H9 (cell line): ENCODE results near the gene ZC3H10. TPM values are rescaled to one million over a fixed set of nuclear protein-coding genes. Genes with fewer than 3 reads are reported as not detected.
A peak's percentile ranks its signal among the peaks of the same experiment; 100 is the strongest.

Experiments used
- DNase-seq: peaks from one replicate; pipeline ENCODE4 v3.0.0-alpha.2; 2017
- H2AFZ ChIP-seq: one replicate; pipeline ENCODE4 v1.6.1; 2013; ENCODE audit warnings: mild to moderate bottlenecking, low read length, control low read depth, moderate library complexity
- H2AK5ac ChIP-seq: 2 replicates; pipeline ENCODE4 v1.6.1; 2013; ENCODE audit warnings: low read length, control low read depth, mixed read lengths; ENCODE audit not compliant: insufficient read length
- H2BK120ac ChIP-seq: one replicate; pipeline ENCODE4 v1.6.1; 2013; ENCODE audit warnings: low read depth, mild to moderate bottlenecking, low read length, control low read depth, inconsistent platforms; ENCODE audit not compliant: poor library complexity, severe bottlenecking
- H2BK12ac ChIP-seq: 2 replicates; pipeline ENCODE4 v1.6.1; 2013; ENCODE audit warnings: low read length, control low read depth, mixed read lengths, low read depth; ENCODE audit not compliant: insufficient read length
- H2BK15ac ChIP-seq: 2 replicates; pipeline ENCODE4 v1.6.1; 2013; ENCODE audit warnings: low read depth, low read length, control low read depth
- H2BK20ac ChIP-seq: one replicate; pipeline ENCODE4 v1.6.1; 2013; ENCODE audit warnings: low read depth, mild to moderate bottlenecking, low read length, control low read depth, inconsistent platforms; ENCODE audit not compliant: poor library complexity, severe bottlenecking
- H2BK5ac ChIP-seq: 2 replicates; pipeline ENCODE4 v1.6.1; 2013; ENCODE audit warnings: low read length, control low read depth, mixed read lengths; ENCODE audit not compliant: insufficient read length
- H3K14ac ChIP-seq: 2 replicates; pipeline ENCODE4 v1.6.1; 2013; ENCODE audit warnings: low read length, control low read depth; ENCODE audit not compliant: insufficient read depth
- H3K18ac ChIP-seq: 2 replicates; pipeline ENCODE4 v1.6.1; 2013; ENCODE audit warnings: low read depth, mild to moderate bottlenecking, mixed read lengths, low read length, control low read depth; ENCODE audit not compliant: insufficient read length
- H3K23ac ChIP-seq: 2 replicates; pipeline ENCODE4 v1.6.1; 2013; ENCODE audit warnings: low read length, control low read depth, mixed read lengths, low read depth; ENCODE audit not compliant: insufficient read length
- H3K23me2 ChIP-seq: 2 replicates; pipeline ENCODE4 v1.6.1; 2013; ENCODE audit warnings: low read depth, mild to moderate bottlenecking, mixed read lengths, low read length, control low read depth; ENCODE audit not compliant: insufficient read length, poor library complexity, severe bottlenecking
- H3K27ac ChIP-seq: 2 replicates; pipeline ENCODE4 v1.5.1; 2013; ENCODE audit warnings: low read length, control low read depth, mixed read lengths, low read depth; ENCODE audit not compliant: insufficient read length
- H3K27me3 ChIP-seq: 2 replicates; pipeline ENCODE4 v1.6.1; 2013; ENCODE audit warnings: low read length, control low read depth, inconsistent platforms; ENCODE audit not compliant: insufficient read depth
- H3K4ac ChIP-seq: 2 replicates; pipeline ENCODE4 v1.6.1; 2013; ENCODE audit warnings: low read depth, mild to moderate bottlenecking, control low read depth, inconsistent platforms, low read length, moderate library complexity
- H3K4me1 ChIP-seq: 2 replicates; pipeline ENCODE4 v1.6.1; 2013; ENCODE audit warnings: low read length, control low read depth, inconsistent platforms; ENCODE audit not compliant: insufficient read depth
- H3K4me2 ChIP-seq: 2 replicates; pipeline ENCODE4 v1.6.1; 2013; ENCODE audit warnings: low read length, control low read depth, mixed read lengths; ENCODE audit not compliant: insufficient read length, insufficient read depth
- H3K56ac ChIP-seq: 2 replicates; pipeline ENCODE4 v1.6.1; 2013; ENCODE audit warnings: low read depth, mild to moderate bottlenecking, mixed read lengths, low read length, control low read depth; ENCODE audit not compliant: insufficient read length
- H3K79me1 ChIP-seq: 2 replicates; pipeline ENCODE4 v1.6.1; 2013; ENCODE audit warnings: low read depth, mild to moderate bottlenecking, moderate library complexity, low read length, control low read depth, inconsistent platforms; ENCODE audit not compliant: insufficient read depth, poor library complexity, severe bottlenecking
- H3K79me2 ChIP-seq: 2 replicates; pipeline ENCODE4 v1.6.1; 2013; ENCODE audit warnings: low read length, control low read depth, inconsistent platforms; ENCODE audit not compliant: insufficient read depth
- H3K9ac ChIP-seq: 2 replicates; pipeline ENCODE4 v1.6.1; 2013; ENCODE audit warnings: low read length, control low read depth, mixed read lengths; ENCODE audit not compliant: insufficient read length; ENCODE audit errors: extremely low read depth
- H3K9me3 ChIP-seq: one replicate; pipeline ENCODE4 v1.6.1; 2013; ENCODE audit warnings: low read depth, low read length, inconsistent platforms; ENCODE audit not compliant: control insufficient read depth
- H3T11ph ChIP-seq: one replicate; pipeline ENCODE4 v1.6.1; 2013; ENCODE audit warnings: mild to moderate bottlenecking, low read length, control low read depth, inconsistent platforms
- H4K20me1 ChIP-seq: one replicate; pipeline ENCODE4 v1.6.1; 2013; ENCODE audit not compliant: control insufficient read depth, insufficient read length, insufficient read depth
- H4K5ac ChIP-seq: 2 replicates; pipeline ENCODE4 v1.6.1; 2013; ENCODE audit warnings: low read depth, mild to moderate bottlenecking, mixed read lengths, low read length, control low read depth; ENCODE audit not compliant: insufficient read length
- H4K8ac ChIP-seq: replicated peaks from 2 replicates; pipeline ENCODE4 v1.6.1; 2013; ENCODE audit warnings: low read length, control low read depth, mixed read lengths, low read depth; ENCODE audit not compliant: insufficient read length
- H4K91ac ChIP-seq: 2 replicates; pipeline ENCODE4 v1.6.1; 2013; ENCODE audit warnings: low read depth, mild to moderate bottlenecking, moderate library complexity, mixed read lengths, low read length, control low read depth; ENCODE audit not compliant: insufficient read length
- H3K27ac Mint-ChIP-seq, 3 experiments: 2 replicates in 2 of 3; 3 replicates in 1 of 3; pipeline ENCODE4 v1.8.0; 2020 to 2021; ENCODE audit warnings: mixed read lengths in 3 of 3, mild to moderate bottlenecking in 1 of 3, moderate library complexity in 1 of 3
- H3K27me3 Mint-ChIP-seq: 2 replicates; pipeline ENCODE4 v1.8.0; 2021; ENCODE audit warnings: low read depth, mild to moderate bottlenecking, moderate library complexity, mixed read lengths
- H3K36me3 Mint-ChIP-seq, 3 experiments: 2 replicates in 2 of 3; 3 replicates in 1 of 3; pipeline ENCODE4 v1.8.0; 2020 to 2021; ENCODE audit warnings: low read depth in 3 of 3, mixed read lengths in 3 of 3; ENCODE audit not compliant: insufficient read depth in 1 of 3
- H3K4me1 Mint-ChIP-seq, 2 experiments: 2 replicates each; pipeline ENCODE4 v1.8.0; 2020; ENCODE audit warnings: mixed read lengths in 2 of 2
- H3K4me3 Mint-ChIP-seq, 2 experiments: 2 replicates in 1 of 2; 3 replicates in 1 of 2; pipeline ENCODE4 v1.8.0; 2020 to 2021; ENCODE audit warnings: mild to moderate bottlenecking in 2 of 2, mixed read lengths in 2 of 2, moderate library complexity in 1 of 2
- H3K9me3 Mint-ChIP-seq, 2 experiments: 2 replicates in 1 of 2; 3 replicates in 1 of 2; pipeline ENCODE4 v1.8.0; 2020; ENCODE audit warnings: mild to moderate bottlenecking in 2 of 2, mixed read lengths in 2 of 2, moderate library complexity in 1 of 2
- CTCF ChIP-seq: fragments of 200-600 bp; sonication (generic); conservative IDR thresholded peaks from 3 replicates; pipeline ENCODE4 v1.8.0; 2021; ENCODE audit warnings: antibody characterized with exemption, mild to moderate bottlenecking
- WGBS: extraction: QIAGEN DNeasy Blood & Tissue Kit; methylation state at CpG from one replicate; pipeline ENCODE4 v1.1.7; 2013; ENCODE audit warnings: missing lambda C conversion rate, low lambda C conversion rate, mixed read lengths; ENCODE audit not compliant: insufficient read length; ENCODE audit errors: extremely low coverage; 5-methylcytosine and 5-hydroxymethylcytosine counted together
- total RNA-seq: library from RNA; stranded (reverse); gene quantifications from 2 replicates; pipeline ENCODE4 v1.2.1, GENCODE V29; 2021

ZC3H10 gene
- total RNA-seq, 1 experiment from 2014 or later, result 9.4 TPM

GRCh38 chr12:56126732-56127239 lies 8.7 kb downstream of the ZC3H10 start:
- H3K56ac ChIP-seq, result no peak overlapping the region
- no peak overlapping the region for H3T11ph ChIP-seq
- H3K4ac ChIP-seq, result no peak overlapping the region
- no peak overlapping the region for H2BK15ac ChIP-seq
- no peak overlapping the region for H2BK120ac ChIP-seq
- Mint-ChIP-seq H3K27me3 (no peaks in the 10 kb centered on the region), H3K9me3 (no peaks in the 10 kb centered on the region; a peak in 1 of 5 replicates), H3K27ac (peak overlapping the region in 2 of 3 experiments; percentile 96 to 99; a peak in 4 of 7 replicates), H3K4me3 (peak overlapping the region; percentile 88 to 98; a peak in 4 of 5 replicates), H3K36me3 (peaks cover 17 to 29% (median 21%) of the 10 kb centered on the region in 3 experiments), H3K4me1 (peaks cover 26 to 27% of the 10 kb centered on the region in 2 experiments)
- H3K23me2 ChIP-seq, result peaks cover 17% of the 10 kb centered on the region
- H3K27ac ChIP-seq, result peak overlapping the region; percentile 16
- H3K4me2 ChIP-seq, result peak overlapping the region; percentile 65
- H3K79me1 ChIP-seq, result no peaks in the 10 kb centered on the region
- no peak for DNase-seq
- H3K18ac ChIP-seq, result no peak overlapping the region
- no peak overlapping the region for H2BK12ac ChIP-seq
- no peaks in the 10 kb centered on the region for H3K27me3 ChIP-seq
- H4K20me1 ChIP-seq, result no peaks in the 10 kb centered on the region
- H2BK20ac ChIP-seq, result no peak overlapping the region
- H3K9me3 ChIP-seq, result no peaks in the 10 kb centered on the region
- no peak overlapping the region for H3K23ac ChIP-seq
- no peak for TF ChIP-seq CTCF
- WGBS, result no CpG with 5 or more reads among the region's 3 CpGs
- peak overlapping the region; percentile 31 for H3K9ac ChIP-seq
- H4K5ac ChIP-seq, result no peak overlapping the region
- H2BK5ac ChIP-seq, result no peak overlapping the region
- no peaks in the 10 kb centered on the region for H3K79me2 ChIP-seq
- no peak overlapping the region for H2AFZ ChIP-seq
- H3K14ac ChIP-seq, result no peak overlapping the region
- H2AK5ac ChIP-seq, result no peak overlapping the region
- H3K4me1 ChIP-seq, result no peaks in the 10 kb centered on the region
- no peak overlapping the region for H4K91ac ChIP-seq
- no peak overlapping the region for H4K8ac ChIP-seq
